GM18951 (cell line): ENCODE results near the gene IMPA2.
"Not testable (repeated sequence)": the region's sequence is repeated elsewhere in the genome, so short reads cannot be mapped to it uniquely, and the experiment has no call there.

Source experiments
- POLR2A ChIP-seq: IDR thresholded peaks from 4 replicates; pipeline ENCODE4 v1.6.1; 2011; ENCODE audit warnings: mild to moderate bottlenecking; ENCODE audit not compliant: insufficient read length, insufficient read depth; ENCODE audit errors: extremely low read depth
- in situ Hi-C: fragments of 300-500 bp; cut with MboI; formaldehyde crosslinking; loops from one replicate; pipeline ENCODE4 v1.12.0; 2022; ENCODE audit warnings: low sequenced_read_pairs, mixed read lengths, inconsistent platforms; ENCODE audit not compliant: unreplicated experiment

The IMPA2 gene

GRCh38 chr18:12066910-12067511 is 85.7 kb downstream of the IMPA2 start:
- TF ChIP-seq POLR2A = no peak
- in situ Hi-C loops = no loop called here

- in situ Hi-C loops = no loop called here
Observed at GRCh38 chr18:12067671-12068070, 86.4 kb downstream of the IMPA2 start.

DNA sequence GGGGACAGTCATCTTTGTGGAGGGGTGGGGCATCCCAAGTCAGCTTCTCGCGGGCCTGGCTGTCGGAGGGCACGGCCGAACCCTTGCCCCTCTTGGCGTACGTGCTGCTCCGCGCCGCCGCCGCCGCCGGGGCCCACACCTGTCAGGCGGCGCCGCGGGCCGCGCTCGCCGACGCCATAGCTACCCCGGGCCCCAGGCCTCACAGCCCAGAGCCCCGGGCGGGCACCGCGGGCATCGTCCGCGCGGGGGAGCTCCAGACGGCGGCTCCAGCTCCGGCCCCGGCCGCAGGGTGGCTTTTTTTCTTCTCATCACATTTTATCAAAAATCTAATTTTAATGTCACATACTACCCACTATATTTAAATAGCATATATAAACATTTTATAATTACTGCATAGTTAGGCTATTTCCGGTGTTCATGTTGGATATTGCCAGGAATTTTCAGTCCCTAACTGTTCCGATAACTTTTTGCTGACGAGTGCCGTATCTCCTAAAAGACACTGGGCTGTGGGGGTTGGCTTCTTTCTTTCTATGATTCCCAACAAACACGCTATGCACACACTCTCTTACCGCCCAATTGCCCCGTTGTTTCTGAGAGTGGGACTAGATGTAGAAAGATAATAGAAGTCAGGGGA is 87.1 kb downstream of the IMPA2 start:
- in situ Hi-C loops = not testable (repeated sequence)

More at GRCh38 chr18:12067671-12068070, 86.4 kb downstream of the IMPA2 start:
- TF ChIP-seq POLR2A = no peak

GRCh38 chr18:12068950-12069320 is 87.6 kb downstream of the IMPA2 start:
- no peak for TF ChIP-seq POLR2A
- in situ Hi-C loops = no loop called here

GRCh38 chr18:12071066-12071465 is 89.8 kb downstream of the IMPA2 start:
- in situ Hi-C loops = not testable (repeated sequence)

GRCh38 chr18:12072996-12073395 is 91.7 kb downstream of the IMPA2 start:
- in situ Hi-C loops = no loop called here
- no peak for TF ChIP-seq POLR2A

- TF ChIP-seq POLR2A = no peak
- in situ Hi-C loops = loop anchor here (25.0 kb wide), 1 partner anchor 163 kb away; no protein-coding TSS in a partner anchor
Observed at GRCh38 chr18:12074736-12075135, 93.4 kb downstream of the IMPA2 start.

GRCh38 chr18:12076424-12077140 is 95.3 kb downstream of the IMPA2 start:
- no peak for TF ChIP-seq POLR2A
- in situ Hi-C loops = loop anchor here (25.0 kb wide), 1 partner anchor 161 kb away; no protein-coding TSS in a partner anchor

GRCh38 chr18:12077994-12078393 is 96.7 kb downstream of the IMPA2 start:
- in situ Hi-C loops = loop anchor here (25.0 kb wide), 1 partner anchor 159 kb away; no protein-coding TSS in a partner anchor

GRCh38 chr18:12079491-12080237 is 98.4 kb downstream of the IMPA2 start:
- no peak for TF ChIP-seq POLR2A
- in situ Hi-C loops = loop anchor here (25.0 kb wide), 1 partner anchor 158 kb away; no protein-coding TSS in a partner anchor
